Endothelial cell of umbilical vein (primary cell): ENCODE results near the gene TOGARAM2. TPM values are rescaled to one million over a fixed set of nuclear protein-coding genes. Genes with fewer than 3 reads are reported as not detected.

Experiments used
- BruUV-seq: library from RNA; stranded (reverse); fragments of 400-500 nt; replicated peaks from 2 replicates; lab custom pipeline; 2021; lab: Mats Ljungman, UMichigan
- CTCF ChIA-PET: fragments of 300-600, 350-600 bp; sonication (Branson Sonifier 250); formaldehyde crosslinking; loops from one replicate; lab custom pipeline; 2021; ENCODE audit warnings: antibody characterized with exemption, inconsistent platforms; lab: Charles Lee
- POLR2A ChIA-PET: fragments of 300-600, 350-600 bp; sonication (Branson Sonifier 250); formaldehyde crosslinking; loops from one replicate; lab custom pipeline; 2021; ENCODE audit warnings: antibody characterized with exemption, inconsistent platforms; lab: Charles Lee
- DNase-seq: peaks from one replicate; pipeline ENCODE4 v3.0.0-alpha.2; 2011; ENCODE audit warnings: low read depth, low spot score
- FAIRE-seq: peaks from 2 replicates; lab custom pipeline; 2011; peaks lifted over from hg19 to GRCh38; lab: Jason Lieb, UNC
- H2AFZ ChIP-seq: 2 replicates; pipeline ENCODE4 v1.6.0; 2012; ENCODE audit warnings: low read depth, low read length, control low read depth, inconsistent platforms
- H3K27ac ChIP-seq: 2 replicates; pipeline ENCODE4 v1.5.1; 2011; ENCODE audit warnings: low read depth, mild to moderate bottlenecking, control low read depth, low read length, moderate library complexity; ENCODE audit not compliant: insufficient read depth
- H3K27me3 ChIP-seq, 2 experiments: 2 replicates each; pipeline versions ENCODE4 v1.6.0 to v1.6.1; 2011; ENCODE audit warnings: low read length in 2 of 2, mixed read lengths in 1 of 2; ENCODE audit not compliant: control insufficient read depth in 2 of 2, insufficient read depth in 2 of 2
- H3K36me3 ChIP-seq, 2 experiments: 2 replicates in 1 of 2; 3 replicates in 1 of 2; pipeline ENCODE4 v1.5.1; 2011; ENCODE audit warnings: low read length in 2 of 2, mild to moderate bottlenecking in 1 of 2, moderate library complexity in 1 of 2; ENCODE audit not compliant: control insufficient read depth in 2 of 2, insufficient read depth in 2 of 2; ENCODE audit errors: extremely low read depth in 1 of 2
- H3K4me1 ChIP-seq: 3 replicates; pipeline ENCODE4 v1.5.1; 2011; ENCODE audit warnings: mild to moderate bottlenecking, low read length; ENCODE audit not compliant: control insufficient read depth, insufficient read depth; ENCODE audit errors: extremely low read depth
- H3K4me2 ChIP-seq: 2 replicates; pipeline ENCODE4 v1.6.1; 2011; ENCODE audit warnings: low read length, control low read depth, mixed read lengths; ENCODE audit not compliant: insufficient read depth
- H3K4me3 ChIP-seq, 3 experiments: fragments of 200-600 bp in 1 of 3; sonication (generic), shearing (Covaris generic) in 1 of 3; replicated peaks in 1 of 3; 2 replicates each; pipeline ENCODE4 v1.5.1; 2011 to 2016; ENCODE audit warnings: control low read depth in 3 of 3, low read length in 3 of 3, mild to moderate bottlenecking in 2 of 3, inconsistent platforms in 1 of 3, low read depth in 1 of 3, moderate library complexity in 1 of 3; ENCODE audit not compliant: insufficient read depth in 1 of 3
- H3K79me2 ChIP-seq: 2 replicates; pipeline ENCODE4 v1.6.0; 2012; ENCODE audit warnings: low read length, inconsistent platforms; ENCODE audit not compliant: control insufficient read depth, insufficient read depth
- H3K9ac ChIP-seq: replicated peaks from 2 replicates; pipeline ENCODE3; 2011; ENCODE audit warnings: low read length, control low read depth; ENCODE audit not compliant: insufficient read depth; ENCODE audit errors: extremely low read depth
- H3K9me1 ChIP-seq: replicated peaks from 3 replicates; pipeline ENCODE4 v1.6.0; 2011; ENCODE audit warnings: mild to moderate bottlenecking, low read length; ENCODE audit not compliant: control insufficient read depth, insufficient read depth; ENCODE audit errors: extremely low read depth
- H3K9me3 ChIP-seq: replicated peaks from 2 replicates; pipeline ENCODE4 v1.5.1; 2012; ENCODE audit warnings: low read length, inconsistent platforms; ENCODE audit not compliant: control insufficient read depth, insufficient read depth
- H4K20me1 ChIP-seq: replicated peaks from 2 replicates; pipeline ENCODE3; 2011; ENCODE audit warnings: mild to moderate bottlenecking, low read length; ENCODE audit not compliant: control insufficient read depth, insufficient read depth; ENCODE audit errors: extremely low read depth
- CTCF ChIP-seq, 2 donors: IDR thresholded peaks; 1 replicate in 1 of 2; 2 replicates in 1 of 2; pipeline ENCODE4 v1.5.1; 2011; ENCODE audit warnings: low read length in 2 of 2, mild to moderate bottlenecking in 2 of 2, moderate library complexity in 2 of 2, control low read depth in 1 of 2, inconsistent platforms in 1 of 2, low read depth in 1 of 2; ENCODE audit not compliant: insufficient read depth in 1 of 2; ENCODE audit errors: extremely low read depth in 1 of 2
- EZH2 ChIP-seq: IDR thresholded peaks from 2 replicates; pipeline ENCODE4 v1.6.1; 2012; ENCODE audit warnings: borderline replicate concordance, low read depth, mild to moderate bottlenecking, moderate library complexity, low read length, inconsistent platforms; ENCODE audit not compliant: severe bottlenecking
- FOS ChIP-seq: IDR thresholded peaks from 2 replicates; pipeline ENCODE4 v1.6.1; 2011; ENCODE audit warnings: mild to moderate bottlenecking, low read length, moderate library complexity, borderline replicate concordance; ENCODE audit not compliant: insufficient read depth
- GATA2 ChIP-seq: IDR thresholded peaks from 2 replicates; pipeline ENCODE4 v1.7.0; 2011; ENCODE audit warnings: low read depth, mild to moderate bottlenecking, moderate library complexity, mixed read lengths, low read length; ENCODE audit not compliant: insufficient read length, insufficient read depth
- JUN ChIP-seq: IDR thresholded peaks from 2 replicates; pipeline ENCODE4 v1.6.1; 2011; ENCODE audit warnings: borderline replicate concordance, low read depth; ENCODE audit not compliant: insufficient read length, insufficient read depth
- MAX ChIP-seq: IDR thresholded peaks from 2 replicates; pipeline ENCODE4 v1.6.1; 2011; ENCODE audit not compliant: insufficient read depth, insufficient read length
- MYC ChIP-seq: IDR thresholded peaks from one replicate; pipeline ENCODE4 v1.6.1; 2011; ENCODE audit warnings: mild to moderate bottlenecking, low read depth, low read length
- POLR2A ChIP-seq: IDR thresholded peaks from 2 replicates; pipeline ENCODE4 v1.6.1; 2012; ENCODE audit warnings: low read depth, mild to moderate bottlenecking, control low read depth, low read length
- POLR2AphosphoS5 ChIP-seq: IDR thresholded peaks from 2 replicates; pipeline ENCODE4 v1.6.1; 2012; ENCODE audit warnings: low read depth, mild to moderate bottlenecking, control low read depth, low read length, moderate library complexity; ENCODE audit not compliant: insufficient read depth
- dilution Hi-C: fragments of 300-500 bp; cut with MboI; formaldehyde crosslinking; loops from one replicate; pipeline ENCODE4 v1.15.0; 2019; ENCODE audit warnings: low sequenced_read_pairs; ENCODE audit not compliant: extremely low pct_ligation_motif_present
- intact Hi-C: fragments of 100-400 bp; cut with micrococcal nuclease; formaldehyde crosslinking; loops from one replicate; pipeline ENCODE4 v1.10.0; 2022
- polyA plus RNA-seq, 4 experiments: library from polyadenylated mRNA; depleted of rRNA in 3 of 4; stranded (reverse) in 3 of 4; unstranded in 1 of 4; fragments of >200 nt; gene quantifications; 2 replicates each; pipeline versions ENCODE4 v1.2.1 to v1.2.3, GENCODE V29; 2011 to 2012; ENCODE audit warnings: missing spikeins in 1 of 4
- total RNA-seq: library from RNA; stranded (reverse); gene quantifications from 2 replicates; pipeline ENCODE4 v1.2.3, GENCODE V29; 2021

The TOGARAM2 gene
- total and polyA plus RNA-seq, 2 donors (not counting 3 experiments of a cell fraction or from before 2014, with no cell fraction given): not detected

- no TSS peak for BruUV-seq
- H3K9ac ChIP-seq: no peak overlapping the region
- H3K27ac ChIP-seq: no peak overlapping the region
- no peaks in the 10 kb centered on the region for H3K9me1 ChIP-seq
- DNase-seq: no peak
- TF ChIP-seq MAX (no peak), POLR2A (no peak), POLR2AphosphoS5 (no peak), MYC (no peak), JUN (no peak), EZH2 (no peak), GATA2 (no peak), CTCF (IDR thresholded peaks at IDR 0.05; ENCODE audit: extremely low read depth in 1 of 2, insufficient read depth in 1 of 2, low read depth in 1 of 2, low read length in 2 of 2) (no peak), FOS (no peak)
- no peaks in the 10 kb centered on the region for H4K20me1 ChIP-seq
- H3K79me2 ChIP-seq: no peaks in the 10 kb centered on the region
- H3K27me3 ChIP-seq: no peaks in the 10 kb centered on the region
- no peaks in the 10 kb centered on the region for H3K9me3 ChIP-seq
- FAIRE-seq: no peak
- dilution Hi-C loops (no loop called here), intact Hi-C loops (no loop called here)
- ChIA-PET POLR2A (no interaction called here), CTCF (no interaction called here)
- H3K36me3 ChIP-seq: no peaks in the 10 kb centered on the region
- no peak overlapping the region for H3K4me2 ChIP-seq
- H2AFZ ChIP-seq: no peak overlapping the region
- H3K4me3 ChIP-seq: no peak overlapping the region
- no peaks in the 10 kb centered on the region for H3K4me1 ChIP-seq
Measured at GRCh38 chr2:29064346-29064715, 83.2 kb downstream of the TOGARAM2 start.
